ENCODE results near the gene CLPTM1L. TPM values are rescaled to one million over a fixed set of nuclear protein-coding genes. Genes with fewer than 3 reads are reported as not detected.

The CLPTM1L gene, protein sequence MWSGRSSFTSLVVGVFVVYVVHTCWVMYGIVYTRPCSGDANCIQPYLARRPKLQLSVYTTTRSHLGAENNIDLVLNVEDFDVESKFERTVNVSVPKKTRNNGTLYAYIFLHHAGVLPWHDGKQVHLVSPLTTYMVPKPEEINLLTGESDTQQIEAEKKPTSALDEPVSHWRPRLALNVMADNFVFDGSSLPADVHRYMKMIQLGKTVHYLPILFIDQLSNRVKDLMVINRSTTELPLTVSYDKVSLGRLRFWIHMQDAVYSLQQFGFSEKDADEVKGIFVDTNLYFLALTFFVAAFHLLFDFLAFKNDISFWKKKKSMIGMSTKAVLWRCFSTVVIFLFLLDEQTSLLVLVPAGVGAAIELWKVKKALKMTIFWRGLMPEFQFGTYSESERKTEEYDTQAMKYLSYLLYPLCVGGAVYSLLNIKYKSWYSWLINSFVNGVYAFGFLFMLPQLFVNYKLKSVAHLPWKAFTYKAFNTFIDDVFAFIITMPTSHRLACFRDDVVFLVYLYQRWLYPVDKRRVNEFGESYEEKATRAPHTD
- total RNA-seq (99.9 and 104 TPM in 2 replicates), polyA plus RNA-seq (75.3 and 78.4 TPM in 2 replicates), polyA minus RNA-seq (180 and 201 TPM in 2 replicates)
- 94.9 TPM for total RNA-seq (2013)

DNA sequence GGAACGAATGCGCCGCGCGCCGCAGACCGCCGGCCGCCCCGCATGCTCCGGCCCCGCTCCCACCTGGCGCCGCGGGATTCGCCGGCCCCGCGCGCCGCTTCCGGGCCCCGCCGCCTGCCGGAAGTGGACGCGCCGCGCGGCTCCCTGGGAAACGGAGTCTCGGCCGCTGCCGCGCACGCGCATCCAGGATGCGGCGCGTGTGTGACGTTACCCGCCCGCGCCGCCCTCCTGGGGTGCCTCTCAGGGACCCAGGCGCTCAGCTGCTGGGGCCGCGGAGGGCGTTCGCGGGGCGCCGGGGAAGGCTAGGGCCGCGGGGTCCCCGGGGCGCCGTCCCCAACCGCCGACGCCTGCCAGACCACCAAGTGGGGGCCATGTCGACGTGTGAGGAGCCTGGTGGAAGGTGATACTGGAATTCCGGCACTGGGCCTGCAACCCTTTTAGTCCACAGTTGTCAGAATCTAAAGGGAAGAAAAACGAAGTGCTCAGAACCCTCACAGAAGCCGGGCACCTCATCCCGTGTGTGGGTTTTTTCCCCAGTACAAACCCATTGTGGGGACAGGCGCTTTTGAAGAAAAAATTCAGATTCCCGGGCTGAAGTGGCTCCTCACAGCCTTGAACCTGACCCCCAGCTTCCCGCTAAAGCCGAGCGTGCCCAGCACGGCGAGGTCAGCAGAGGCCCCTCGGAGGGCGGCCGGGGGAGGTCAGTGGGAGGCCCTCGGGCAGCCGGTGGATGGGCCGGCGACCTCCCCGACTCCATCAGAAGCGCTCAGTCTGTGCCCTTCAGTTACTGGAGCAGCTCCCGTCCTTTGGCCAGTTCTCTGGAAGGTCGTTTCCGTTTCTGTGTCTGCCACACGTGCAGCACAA lies at the start of gene CLPTM1L:
Gene CLPTM1L (minus strand): TSS at position 125 of the 864 bp plus-strand sequence. CDS start 258 bp downstream, outside the sequence.
- no peaks in the 10 kb centered on the region for H3K27me3 ChIP-seq (replicated peaks in 1 of 4; ENCODE audit: control extremely low read depth in 1 of 4, control insufficient read depth in 3 of 4, insufficient read depth in 4 of 4, low read length in 3 of 4)
- H3K4me1 ChIP-seq (ENCODE audit: control insufficient read depth in 2 of 2, insufficient read depth in 2 of 2, low read length in 2 of 2), result peaks cover 19 to 36% of the 10 kb centered on the region in 2 donors
- H4K20me1 ChIP-seq (ENCODE audit: control insufficient read depth, insufficient read depth, low read length, poor library complexity, severe bottlenecking), result peaks cover 11% of the 10 kb centered on the region
- TF ChIP-seq CTCF (IDR thresholded peaks at IDR 0.05) (no peak), EZH2 (IDR thresholded peaks at IDR 0.05; ENCODE audit: borderline replicate concordance, insufficient read depth, low read depth, low read length, poor library complexity, severe bottlenecking) (no peak)
- H3K27me3 Mint-ChIP-seq, result no peaks in the 10 kb centered on the region
- intact Hi-C loops (cut with micrococcal nuclease), result loop anchor here (1.0 to 10.0 kb wide), 5 partner anchors 21 to 179 kb away; partner anchors contain the start of gene TERT
- peak within 1 kb of the TSS; percentile 85 for H3K9ac ChIP-seq (ENCODE audit: low read length)
- peak within 1 kb of the TSS; percentile 89 for H3K4me2 ChIP-seq (replicated peaks; ENCODE audit: low read depth, low read length, poor library complexity, severe bottlenecking)
- H3K4me1 Mint-ChIP-seq, result peaks cover 29% of the 10 kb centered on the region
- H3K27ac Mint-ChIP-seq, result peak within 1 kb of the TSS; percentile 91
- peak; percentile 94 for DNase-seq
- POLR2A ChIA-PET, result interaction anchor here (1.1 to 2.2 kb wide), 4 partner anchors 20 to 135 kb away, joined by 3 to 26 read pairs (median 4); no protein-coding TSS in a partner anchor
- CTCF ChIA-PET, result interaction anchor here (0.5 to 5.6 kb wide), 10 partner anchors 27 to 390 kb away, joined by 3 to 26 read pairs (median 3); no protein-coding TSS in a partner anchor
- no peaks in the 10 kb centered on the region for H3K9me3 ChIP-seq (ENCODE audit: control extremely low read depth in 1 of 3, control insufficient read depth in 2 of 3, insufficient read depth in 1 of 3, low read length in 2 of 3)
- peak within 1 kb of the TSS; percentile 91 for H3K4me3 Mint-ChIP-seq
- 2% methylated on average over 87 of the region's 87 CpGs for WGBS (ENCODE audit: insufficient coverage)
- ATAC-seq (ENCODE audit: low read depth), result peak; percentile 95
- H3K4me3 ChIP-seq (ENCODE audit: control extremely low read depth in 1 of 5, extremely low read depth in 1 of 5, insufficient read depth in 1 of 5, low read depth in 2 of 5, low read length in 4 of 5), result peak within 1 kb of the TSS; percentile 56 to 92 (median 81)
- peaks cover 0 to 25% of the 10 kb centered on the region in 2 experiments for H3K36me3 ChIP-seq (replicated peaks in 1 of 2; ENCODE audit: control extremely low read depth in 1 of 2, control insufficient read depth in 1 of 2, extremely low read depth in 1 of 2, insufficient read depth in 2 of 2, low read length in 1 of 2)
- peak within 1 kb of the TSS; percentile 89 for H2AFZ ChIP-seq (ENCODE audit: insufficient read depth, low read depth, low read length, poor library complexity, severe bottlenecking)
- peaks cover 48% of the 10 kb centered on the region for H3K79me2 ChIP-seq (ENCODE audit: control insufficient read depth, insufficient read depth, low read length)
- H3K27ac ChIP-seq (ENCODE audit: low read length in 2 of 2), result peak within 1 kb of the TSS; percentile 73 to 78
- H3K9me3 Mint-ChIP-seq (ENCODE audit: insufficient read depth), result no peaks in the 10 kb centered on the region
